ENCODE data around the gene CDH23.

CDH23 gene

GRCh38 chr10:71625445-71626175 is 228.9 kb downstream of the CDH23 start:
- H3K4me2 ChIP-seq (ENCODE audit: low read depth, low read length), result no peak overlapping the region
- H3F3A ChIP-seq (ENCODE audit: insufficient read depth, low read length), result no peaks in the 10 kb centered on the region
- no peaks in the 10 kb centered on the region for H3K9me3 ChIP-seq (replicated peaks; ENCODE audit: insufficient read depth, low read length)
- H3K9ac ChIP-seq (ENCODE audit: low read length), result no peak overlapping the region
- peaks cover 8% of the 10 kb centered on the region; the same call in 1 of the 2 replicates for H3K4me1 ChIP-seq (ENCODE audit: low read length)
- H3K9me2 ChIP-seq (replicated peaks; ENCODE audit: insufficient read depth, low read length), result no peaks in the 10 kb centered on the region
- peaks cover 77% of the 10 kb centered on the region for H3K27me3 ChIP-seq (replicated peaks; ENCODE audit: insufficient read depth, low read length)
- H3K27ac ChIP-seq (ENCODE audit: low read length), result no peak overlapping the region
- no peaks in the 10 kb centered on the region for H3K36me3 ChIP-seq (replicated peaks; ENCODE audit: insufficient read depth, low read length)
- H4K20me1 ChIP-seq (ENCODE audit: insufficient read depth, low read length), result no peaks in the 10 kb centered on the region
- no peaks in the 10 kb centered on the region for H3K79me2 ChIP-seq (ENCODE audit: low read length)
- H3K4me3 ChIP-seq (ENCODE audit: low read length), result no peak overlapping the region
- DNase-seq, result no peak
- TF ChIP-seq EZH2 (optimal IDR thresholded peaks at IDR 0.05; ENCODE audit: low read depth, low read length), result no peak
- no peak for TF ChIP-seq EZH2phosphoT487 (IDR thresholded peaks at IDR 0.05; ENCODE audit: low read length)
- no peak for TF ChIP-seq CTCF (IDR thresholded peaks at IDR 0.05; ENCODE audit: low read length)
- no peak overlapping the region for H2AFZ ChIP-seq (ENCODE audit: low read length)

- H3K79me2 ChIP-seq (ENCODE audit: low read length), result no peaks in the 10 kb centered on the region
- no peaks in the 10 kb centered on the region for H3K9me3 ChIP-seq (replicated peaks; ENCODE audit: insufficient read depth, low read length)
- H2AFZ ChIP-seq (ENCODE audit: low read length), result no peak overlapping the region
- peaks cover 81% of the 10 kb centered on the region for H3K27me3 ChIP-seq (replicated peaks; ENCODE audit: insufficient read depth, low read length)
- H3K36me3 ChIP-seq (replicated peaks; ENCODE audit: insufficient read depth, low read length), result no peaks in the 10 kb centered on the region
- no peak overlapping the region for H3K9ac ChIP-seq (ENCODE audit: low read length)
- TF ChIP-seq EZH2phosphoT487 (IDR thresholded peaks at IDR 0.05; ENCODE audit: low read length) (no peak), CTCF (IDR thresholded peaks at IDR 0.05; ENCODE audit: low read length) (no peak), EZH2 (optimal IDR thresholded peaks at IDR 0.05; ENCODE audit: low read depth, low read length) (no peak)
- no peak overlapping the region for H3K27ac ChIP-seq (ENCODE audit: low read length)
- H3K4me1 ChIP-seq (ENCODE audit: low read length), result no peaks in the 10 kb centered on the region
- H3K4me2 ChIP-seq (ENCODE audit: low read depth, low read length), result no peak overlapping the region
- H3K9me2 ChIP-seq (replicated peaks; ENCODE audit: insufficient read depth, low read length), result no peaks in the 10 kb centered on the region
- no peaks in the 10 kb centered on the region for H3F3A ChIP-seq (ENCODE audit: insufficient read depth, low read length)
- H3K4me3 ChIP-seq (ENCODE audit: low read length), result no peak overlapping the region
- no peaks in the 10 kb centered on the region for H4K20me1 ChIP-seq (ENCODE audit: insufficient read depth, low read length)
- no peak for DNase-seq
These were observed 230.7 kb downstream of the CDH23 start for GRCh38 chr10:71627230-71627939.

- H4K20me1 ChIP-seq (ENCODE audit: insufficient read depth, low read length), result no peaks in the 10 kb centered on the region
- H3K9me2 ChIP-seq (replicated peaks; ENCODE audit: insufficient read depth, low read length), result no peaks in the 10 kb centered on the region
- no peak overlapping the region for H3K9ac ChIP-seq (ENCODE audit: low read length)
- peaks cover 75% of the 10 kb centered on the region for H3K27me3 ChIP-seq (replicated peaks; ENCODE audit: insufficient read depth, low read length)
- no peak overlapping the region for H3K4me2 ChIP-seq (ENCODE audit: low read depth, low read length)
- TF ChIP-seq CTCF (IDR thresholded peaks at IDR 0.05; ENCODE audit: low read length) (no peak), EZH2 (optimal IDR thresholded peaks at IDR 0.05; ENCODE audit: low read depth, low read length) (no peak), EZH2phosphoT487 (IDR thresholded peaks at IDR 0.05; ENCODE audit: low read length) (no peak)
- H3K27ac ChIP-seq (ENCODE audit: low read length), result no peak overlapping the region
- no peaks in the 10 kb centered on the region for H3K36me3 ChIP-seq (replicated peaks; ENCODE audit: insufficient read depth, low read length)
- no peaks in the 10 kb centered on the region for H3K9me3 ChIP-seq (replicated peaks; ENCODE audit: insufficient read depth, low read length)
- H3F3A ChIP-seq (ENCODE audit: insufficient read depth, low read length), result no peaks in the 10 kb centered on the region
- H2AFZ ChIP-seq (ENCODE audit: low read length), result no peak overlapping the region
- H3K4me3 ChIP-seq (ENCODE audit: low read length), result no peak overlapping the region
- no peaks in the 10 kb centered on the region for H3K4me1 ChIP-seq (ENCODE audit: low read length)
- H3K79me2 ChIP-seq (ENCODE audit: low read length), result no peaks in the 10 kb centered on the region
- DNase-seq, result no peak
These were observed 231.2 kb downstream of the CDH23 start for GRCh38 chr10:71627956-71628355.

Data from MM.1S (cell line).